CD4-positive, CD25-positive, alpha-beta regulatory T cell (primary cell): Measurements from ENCODE around the gene PRKAG2. TPM values are rescaled to one million over a fixed set of nuclear protein-coding genes. Genes with fewer than 3 reads are reported as not detected.

Source experiments
- ATAC-seq, 2 donors: fragments of 150-1000 bp; cut with Tn5 transposase; one replicate each; pipeline ENCODE4 v1.10.0; 2021; ENCODE audit warnings: low read depth in 2 of 2, moderate number of reproducible peaks in 2 of 2, moderate library complexity in 1 of 2
- DNase-seq, 3 donors: peaks; one replicate each; pipeline versions ENCODE4 v3.0.0 to v3.0.0-alpha.2; 2012 to 2022; ENCODE audit warnings: mixed read lengths in 1 of 3
- H3K27ac ChIP-seq: one replicate; pipeline ENCODE4 v1.7.0; 2013; ENCODE audit warnings: mild to moderate bottlenecking, low read length; ENCODE audit not compliant: insufficient read depth, poor library complexity, severe bottlenecking
- H3K27me3 ChIP-seq: one replicate; pipeline ENCODE4 v1.7.0; 2013; ENCODE audit warnings: low read length; ENCODE audit not compliant: control insufficient read depth, insufficient read depth
- H3K36me3 ChIP-seq: one replicate; pipeline ENCODE4 v1.7.0; 2013; ENCODE audit warnings: mild to moderate bottlenecking, low read length, moderate library complexity; ENCODE audit not compliant: control insufficient read depth, insufficient read depth
- H3K4me1 ChIP-seq: 2 replicates; pipeline ENCODE4 v1.7.0; 2013; ENCODE audit warnings: mild to moderate bottlenecking, low read length; ENCODE audit not compliant: insufficient read depth, control insufficient read depth, poor library complexity, severe bottlenecking
- H3K4me3 ChIP-seq: one replicate; pipeline ENCODE4 v1.7.0; 2013; ENCODE audit warnings: low read depth, mild to moderate bottlenecking, low read length, moderate library complexity
- H3K9me3 ChIP-seq, 2 experiments: 1 replicate in 1 of 2; 2 replicates in 1 of 2; pipeline ENCODE4 v1.7.0; 2013; ENCODE audit warnings: low read length in 2 of 2, mild to moderate bottlenecking in 1 of 2, moderate library complexity in 1 of 2; ENCODE audit not compliant: control insufficient read depth in 2 of 2
- H3K27ac Mint-ChIP-seq, 3 donors: one replicate each; pipeline ENCODE4 v1.8.0; 2020 to 2022; ENCODE audit warnings: mild to moderate bottlenecking in 3 of 3, mixed read lengths in 3 of 3, moderate library complexity in 2 of 3
- H3K27me3 Mint-ChIP-seq: one replicate; pipeline ENCODE4 v1.8.0; 2022; ENCODE audit warnings: mild to moderate bottlenecking, mixed read lengths
- H3K36me3 Mint-ChIP-seq: one replicate; pipeline ENCODE4 v1.8.0; 2020; ENCODE audit warnings: mixed read lengths
- H3K4me1 Mint-ChIP-seq, 4 donors: one replicate each; pipeline ENCODE4 v1.8.0; 2020 to 2022; ENCODE audit warnings: mixed read lengths in 4 of 4, mild to moderate bottlenecking in 1 of 4
- H3K4me3 Mint-ChIP-seq, 4 donors: one replicate each; pipeline ENCODE4 v1.8.0; 2020 to 2022; ENCODE audit warnings: mild to moderate bottlenecking in 4 of 4, mixed read lengths in 4 of 4, moderate library complexity in 3 of 4
- H3K9me3 Mint-ChIP-seq, 7 donors: one replicate each; pipeline ENCODE4 v1.8.0; 2020 to 2022; ENCODE audit warnings: mixed read lengths in 7 of 7, mild to moderate bottlenecking in 3 of 7, moderate library complexity in 2 of 7
- polyA plus RNA-seq, 4 donors: library from polyadenylated mRNA; unstranded; fragments of 300-500 nt; fragmentation: Illumina TruSeq; gene quantifications; one replicate each; pipeline ENCODE4 v1.2.3, GENCODE V29; 2021
- total RNA-seq: library from RNA; stranded (reverse); gene quantifications from one replicate; pipeline ENCODE4 v1.2.3, GENCODE V29; 2022

The PRKAG2 gene
- total and polyA plus RNA-seq, 5 donors from 2014 or later = 19.9 to 43.0 (median 26.1) TPM

DNA sequence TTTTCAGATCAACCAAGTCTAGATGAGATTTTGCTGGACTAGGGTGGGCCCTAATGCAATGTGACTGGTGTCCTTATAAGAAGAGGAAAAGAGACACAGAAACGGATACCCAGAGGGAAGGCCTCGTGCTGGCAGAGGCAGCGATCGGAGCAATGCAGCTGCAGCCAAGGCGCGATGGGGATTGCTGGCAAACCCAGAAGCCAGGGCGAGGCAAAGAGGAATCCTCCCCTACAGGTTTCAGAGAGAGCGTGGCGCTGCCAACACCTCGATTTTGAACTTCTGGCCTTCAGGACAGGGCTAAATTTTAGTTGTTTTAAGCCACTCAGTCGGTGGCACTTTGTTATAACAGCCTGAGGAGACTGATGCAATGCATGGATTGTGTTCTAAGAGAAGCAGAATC lies 200.2 kb downstream of the PRKAG2 start:
- peaks cover 12% of the 10 kb centered on the region for H3K36me3 ChIP-seq
- Mint-ChIP-seq H3K4me3 (no peak overlapping the region), H3K27me3 (no peaks in the 10 kb centered on the region), H3K36me3 (peaks cover 31% of the 10 kb centered on the region), H3K27ac (no peak overlapping the region), H3K4me1 (peaks cover 0 to 29% (median 7%) of the 10 kb centered on the region in 4 donors), H3K9me3 (no peaks in the 10 kb centered on the region)
- no peak overlapping the region for H3K27ac ChIP-seq
- no peaks in the 10 kb centered on the region for H3K27me3 ChIP-seq
- no peaks in the 10 kb centered on the region for H3K9me3 ChIP-seq
- H3K4me3 ChIP-seq = no peak overlapping the region
- DNase-seq (no peak), ATAC-seq (no peak)
- no peaks in the 10 kb centered on the region for H3K4me1 ChIP-seq

GRCh38 chr7:151675196-151675920 lies 201.6 kb downstream of the PRKAG2 start:
- H3K27ac Mint-ChIP-seq = no peak overlapping the region
- H3K4me3 ChIP-seq = no peak overlapping the region
- H3K27me3 Mint-ChIP-seq = no peaks in the 10 kb centered on the region
- peaks cover 12% of the 10 kb centered on the region for H3K36me3 ChIP-seq
- H3K27ac ChIP-seq = no peak overlapping the region
- ATAC-seq (no peak), DNase-seq (no peak)
- H3K4me3 Mint-ChIP-seq = no peak overlapping the region
- H3K4me1 Mint-ChIP-seq = peaks cover 0 to 23% (median 4%) of the 10 kb centered on the region in 4 donors
- H3K9me3 Mint-ChIP-seq = peaks cover 0 to 3% (median 0%) of the 10 kb centered on the region in 7 donors
- no peaks in the 10 kb centered on the region for H3K4me1 ChIP-seq
- H3K9me3 ChIP-seq = no peaks in the 10 kb centered on the region
- peaks cover 38% of the 10 kb centered on the region for H3K36me3 Mint-ChIP-seq
- H3K27me3 ChIP-seq = no peaks in the 10 kb centered on the region

DNA sequence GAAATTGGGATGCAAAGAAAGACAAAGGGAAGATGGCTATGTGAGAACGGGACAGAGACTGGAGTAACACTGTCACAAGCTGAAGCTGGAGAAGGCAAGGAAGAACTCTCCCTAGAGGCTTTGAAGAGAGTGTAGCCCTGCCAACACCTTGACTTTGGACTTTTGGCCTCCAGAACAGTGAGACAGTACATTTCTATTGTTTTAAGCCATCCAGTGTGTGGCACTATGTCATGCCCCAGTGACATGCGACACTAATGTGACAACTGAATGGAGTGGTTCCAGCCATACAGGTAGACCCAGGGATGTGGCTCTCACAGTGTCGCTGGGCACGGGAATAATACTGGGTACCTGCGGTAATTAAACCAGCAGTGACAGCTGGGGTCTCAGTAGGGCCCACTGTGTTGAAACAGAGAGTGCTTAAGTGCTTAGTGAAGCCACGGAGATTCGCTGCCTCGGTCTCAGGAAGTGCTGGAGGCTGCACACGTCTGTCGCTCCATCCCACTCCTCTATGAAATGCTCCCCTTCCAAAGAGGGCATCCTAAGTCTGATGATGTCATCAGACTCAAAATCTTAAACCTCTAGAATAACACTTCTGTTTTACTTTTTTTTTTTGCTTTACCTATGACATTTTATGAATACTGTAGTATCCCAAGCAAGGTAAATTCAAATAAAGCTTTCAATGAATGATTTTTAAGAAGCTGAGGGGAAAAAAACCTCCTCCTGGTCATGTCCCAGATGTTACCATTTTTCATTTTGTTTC lies 202.6 kb downstream of the PRKAG2 start:
- H3K36me3 Mint-ChIP-seq = peaks cover 43% of the 10 kb centered on the region
- no peaks in the 10 kb centered on the region for H3K27me3 Mint-ChIP-seq
- Histone ChIP-seq H3K9me3 (no peaks in the 10 kb centered on the region), H3K36me3 (peaks cover 12% of the 10 kb centered on the region), H3K4me3 (no peak overlapping the region), H3K4me1 (no peaks in the 10 kb centered on the region), H3K27me3 (no peaks in the 10 kb centered on the region), H3K27ac (no peak overlapping the region)
- DNase-seq = no peak
- peaks cover 0 to 6% (median 0%) of the 10 kb centered on the region in 7 donors for H3K9me3 Mint-ChIP-seq
- H3K4me3 Mint-ChIP-seq = no peak overlapping the region
- peaks cover 0 to 13% (median 4%) of the 10 kb centered on the region in 4 donors for H3K4me1 Mint-ChIP-seq
- no peak overlapping the region for H3K27ac Mint-ChIP-seq
- no peak for ATAC-seq

DNA sequence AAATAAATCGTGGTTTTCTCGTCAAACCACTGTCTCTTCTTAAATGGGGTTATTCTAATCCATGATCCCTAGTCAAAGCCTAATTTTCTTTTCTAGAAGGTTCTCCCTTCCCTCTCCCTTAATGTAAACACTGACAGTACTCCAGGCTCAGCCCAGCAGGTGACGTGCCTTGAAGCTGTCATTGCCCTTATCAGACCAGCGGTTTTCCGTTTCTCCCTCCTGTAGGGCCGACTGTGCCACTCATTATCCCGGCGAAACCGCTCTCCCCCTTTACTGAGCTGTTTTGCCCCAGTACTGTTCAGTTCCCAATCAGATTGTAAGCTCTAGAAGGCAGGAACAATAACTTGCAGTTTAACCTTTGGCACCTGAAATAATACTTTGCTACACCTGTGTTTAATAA lies 203.7 kb downstream of the PRKAG2 start:
- Histone ChIP-seq H3K27me3 (no peaks in the 10 kb centered on the region), H3K4me1 (no peaks in the 10 kb centered on the region), H3K4me3 (no peak overlapping the region), H3K36me3 (peaks cover 16% of the 10 kb centered on the region), H3K9me3 (no peaks in the 10 kb centered on the region), H3K27ac (no peak overlapping the region)
- H3K36me3 Mint-ChIP-seq = peaks cover 54% of the 10 kb centered on the region
- H3K27me3 Mint-ChIP-seq = no peaks in the 10 kb centered on the region
- H3K4me1 Mint-ChIP-seq = peaks cover 0 to 12% (median 5%) of the 10 kb centered on the region in 4 donors
- DNase-seq = no peak
- H3K9me3 Mint-ChIP-seq = peaks cover 0 to 7% (median 4%) of the 10 kb centered on the region in 7 donors
- H3K4me3 Mint-ChIP-seq = no peak overlapping the region
- no peak overlapping the region for H3K27ac Mint-ChIP-seq
- no peak for ATAC-seq

DNA sequence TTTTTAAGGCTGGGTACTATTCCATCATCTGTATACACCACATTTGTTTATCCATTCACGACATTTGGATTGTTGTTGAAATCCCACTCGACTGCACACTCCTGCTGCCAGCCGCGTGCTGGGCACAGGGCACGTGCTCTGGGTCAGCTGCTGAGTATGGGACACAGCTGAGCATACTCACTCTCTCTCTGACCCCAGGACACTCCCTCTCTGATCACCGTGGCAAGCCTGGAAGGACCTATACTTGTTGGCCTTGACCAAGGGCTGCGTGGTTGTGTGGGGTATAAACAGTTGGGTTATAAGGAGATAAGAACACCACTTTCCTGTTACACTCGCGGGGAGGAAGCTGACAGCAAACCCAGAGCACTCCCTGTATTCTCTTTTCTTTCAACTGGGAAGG lies 204.2 kb downstream of the PRKAG2 start:
- peaks cover 0 to 12% (median 3%) of the 10 kb centered on the region in 4 donors for H3K4me1 Mint-ChIP-seq
- no peak for ATAC-seq
- H3K27ac ChIP-seq = no peak overlapping the region
- H3K4me1 ChIP-seq = no peaks in the 10 kb centered on the region
- H3K36me3 Mint-ChIP-seq = peaks cover 54% of the 10 kb centered on the region
- no peak for DNase-seq
- no peaks in the 10 kb centered on the region for H3K27me3 Mint-ChIP-seq
- peaks cover 21% of the 10 kb centered on the region for H3K36me3 ChIP-seq
- H3K9me3 ChIP-seq = no peaks in the 10 kb centered on the region
- no peak overlapping the region for H3K4me3 ChIP-seq
- H3K27me3 ChIP-seq = no peaks in the 10 kb centered on the region
- no peak overlapping the region for H3K27ac Mint-ChIP-seq
- peaks cover 0 to 7% (median 4%) of the 10 kb centered on the region in 7 donors for H3K9me3 Mint-ChIP-seq
- H3K4me3 Mint-ChIP-seq = no peak overlapping the region

- Mint-ChIP-seq H3K27me3 (no peaks in the 10 kb centered on the region), H3K4me3 (no peak overlapping the region), H3K9me3 (peaks cover 0 to 11% (median 6%) of the 10 kb centered on the region in 7 donors), H3K4me1 (peaks cover 0 to 12% (median 5%) of the 10 kb centered on the region in 4 donors), H3K36me3 (peaks cover 60% of the 10 kb centered on the region), H3K27ac (peak overlapping the region in 1 of 3 donors; percentile 39)
- ATAC-seq (no peak), DNase-seq (no peak)
- H3K9me3 ChIP-seq = no peaks in the 10 kb centered on the region
- H3K36me3 ChIP-seq = peaks cover 25% of the 10 kb centered on the region
- H3K4me1 ChIP-seq = no peaks in the 10 kb centered on the region
- no peak overlapping the region for H3K27ac ChIP-seq
- H3K27me3 ChIP-seq = no peaks in the 10 kb centered on the region
- no peak overlapping the region for H3K4me3 ChIP-seq
These were observed 205.4 kb downstream of the PRKAG2 start for GRCh38 chr7:151671514-151671913.

DNA sequence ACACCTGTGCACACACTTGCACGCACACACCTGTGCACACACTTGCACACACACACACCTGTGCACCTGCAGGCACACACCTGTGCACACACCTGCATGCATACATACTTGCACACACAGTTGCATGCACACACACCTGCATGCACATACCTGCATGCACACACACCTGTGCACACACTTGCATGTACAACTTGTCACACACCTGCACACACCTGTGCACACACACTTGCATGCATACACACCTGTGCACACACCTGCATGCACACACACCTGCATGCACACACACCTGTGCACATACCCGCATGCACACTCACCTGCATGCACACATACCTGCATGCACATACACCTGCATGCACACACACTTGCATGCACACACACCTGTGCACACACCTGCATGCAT lies 207.2 kb downstream of the PRKAG2 start:
- no peaks in the 10 kb centered on the region for H3K27me3 ChIP-seq
- ATAC-seq = no peak
- DNase-seq = no peak
- no peak overlapping the region for H3K4me3 ChIP-seq
- Mint-ChIP-seq H3K9me3 (peaks cover 0 to 11% (median 6%) of the 10 kb centered on the region in 7 donors), H3K27ac (no peak overlapping the region), H3K4me1 (peaks cover 0 to 12% (median 5%) of the 10 kb centered on the region in 4 donors), H3K4me3 (no peak overlapping the region), H3K36me3 (peaks cover 54% of the 10 kb centered on the region), H3K27me3 (no peaks in the 10 kb centered on the region)
- no peaks in the 10 kb centered on the region for H3K9me3 ChIP-seq
- peaks cover 25% of the 10 kb centered on the region for H3K36me3 ChIP-seq
- no peak overlapping the region for H3K27ac ChIP-seq
- no peaks in the 10 kb centered on the region for H3K4me1 ChIP-seq
